ENCODE data around the gene TREML2. TPM values are rescaled to one million over a fixed set of nuclear protein-coding genes. Genes with fewer than 3 reads are reported as not detected.

Gene TREML2
- total and polyA plus RNA-seq, 12 donors: 0.01 to 0.38 (median 0.13) TPM; not detected in 7

DNA sequence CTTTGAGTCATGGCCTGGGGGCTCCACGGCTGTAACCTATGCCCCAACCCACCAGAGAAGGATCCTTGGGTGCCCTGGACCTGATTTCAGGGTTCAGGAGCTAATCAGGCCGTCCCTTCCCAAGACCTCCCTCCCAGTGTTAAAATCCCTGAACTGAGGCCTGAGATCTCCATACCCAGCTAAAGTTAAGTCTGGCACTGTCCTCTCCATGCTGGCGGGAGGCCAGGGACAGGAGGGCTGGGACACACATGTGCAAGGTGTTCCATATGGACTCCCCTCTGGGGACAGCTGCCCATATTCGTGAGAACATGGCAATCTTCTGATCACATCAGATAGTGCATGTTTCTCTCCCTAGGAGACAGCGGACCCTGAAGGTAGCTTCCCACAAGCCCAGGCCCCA is 15.7 kb upstream of the TREML2 start:
- ATAC-seq (no peak), DNase-seq (no peak)
- Histone ChIP-seq H3K27me3 (peaks cover 0 to 13% (median 8%) of the 10 kb centered on the region in 7 donors), H3K9me3 (peaks cover 0 to 35% (median 10%) of the 10 kb centered on the region in 11 donors), H3K36me3 (no peaks in the 10 kb centered on the region), H3K4me1 (no peaks in the 10 kb centered on the region), H3K4me3 (no peak overlapping the region), H3K27ac (no peak overlapping the region)
- WGBS, 2 donors: 66 to 67% methylated on average over 5 of the region's 5 CpGs
- TF ChIP-seq, protein P1, sequence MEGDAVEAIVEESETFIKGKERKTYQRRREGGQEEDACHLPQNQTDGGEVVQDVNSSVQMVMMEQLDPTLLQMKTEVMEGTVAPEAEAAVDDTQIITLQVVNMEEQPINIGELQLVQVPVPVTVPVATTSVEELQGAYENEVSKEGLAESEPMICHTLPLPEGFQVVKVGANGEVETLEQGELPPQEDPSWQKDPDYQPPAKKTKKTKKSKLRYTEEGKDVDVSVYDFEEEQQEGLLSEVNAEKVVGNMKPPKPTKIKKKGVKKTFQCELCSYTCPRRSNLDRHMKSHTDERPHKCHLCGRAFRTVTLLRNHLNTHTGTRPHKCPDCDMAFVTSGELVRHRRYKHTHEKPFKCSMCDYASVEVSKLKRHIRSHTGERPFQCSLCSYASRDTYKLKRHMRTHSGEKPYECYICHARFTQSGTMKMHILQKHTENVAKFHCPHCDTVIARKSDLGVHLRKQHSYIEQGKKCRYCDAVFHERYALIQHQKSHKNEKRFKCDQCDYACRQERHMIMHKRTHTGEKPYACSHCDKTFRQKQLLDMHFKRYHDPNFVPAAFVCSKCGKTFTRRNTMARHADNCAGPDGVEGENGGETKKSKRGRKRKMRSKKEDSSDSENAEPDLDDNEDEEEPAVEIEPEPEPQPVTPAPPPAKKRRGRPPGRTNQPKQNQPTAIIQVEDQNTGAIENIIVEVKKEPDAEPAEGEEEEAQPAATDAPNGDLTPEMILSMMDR (IDR thresholded peaks at IDR 0.05): no peak
- intact Hi-C loops (cut with DNase I): no loop called here

DNA sequence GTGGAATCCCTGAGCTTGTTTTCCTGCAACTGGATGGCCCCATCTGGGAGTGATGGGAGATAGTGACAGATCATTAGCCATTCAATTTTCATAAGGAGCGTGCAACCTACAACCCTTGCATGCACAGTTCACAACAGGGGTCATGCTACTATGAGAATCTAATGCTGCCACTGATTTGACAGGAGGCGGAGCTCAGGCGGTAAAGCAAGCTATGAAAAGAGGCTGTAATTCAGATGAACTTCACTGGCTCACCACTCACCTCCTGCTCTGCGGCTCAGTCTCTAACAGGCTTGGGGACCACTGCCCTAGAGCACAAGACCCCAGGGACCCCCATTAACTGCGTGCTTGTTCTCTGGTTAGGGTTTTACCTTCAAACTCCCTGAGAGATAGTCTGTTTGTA is 14.8 kb upstream of the TREML2 start:
- H3K27me3 ChIP-seq: peaks cover 0 to 14% (median 10%) of the 10 kb centered on the region in 7 donors
- WGBS, 2 donors: 81 to 85% methylated on average over 5 of the region's 5 CpGs
- H3K27ac ChIP-seq: no peak overlapping the region
- ATAC-seq (no peak), DNase-seq (no peak)
- H3K4me1 ChIP-seq: no peaks in the 10 kb centered on the region
- no peaks in the 10 kb centered on the region for H3K36me3 ChIP-seq
- H3K9me3 ChIP-seq: peaks cover 0 to 31% (median 10%) of the 10 kb centered on the region in 11 donors
- TF ChIP-seq, protein P1 (IDR thresholded peaks at IDR 0.05): no peak
- intact Hi-C loops (cut with DNase I): no loop called here
- H3K4me3 ChIP-seq: no peak overlapping the region

DNA sequence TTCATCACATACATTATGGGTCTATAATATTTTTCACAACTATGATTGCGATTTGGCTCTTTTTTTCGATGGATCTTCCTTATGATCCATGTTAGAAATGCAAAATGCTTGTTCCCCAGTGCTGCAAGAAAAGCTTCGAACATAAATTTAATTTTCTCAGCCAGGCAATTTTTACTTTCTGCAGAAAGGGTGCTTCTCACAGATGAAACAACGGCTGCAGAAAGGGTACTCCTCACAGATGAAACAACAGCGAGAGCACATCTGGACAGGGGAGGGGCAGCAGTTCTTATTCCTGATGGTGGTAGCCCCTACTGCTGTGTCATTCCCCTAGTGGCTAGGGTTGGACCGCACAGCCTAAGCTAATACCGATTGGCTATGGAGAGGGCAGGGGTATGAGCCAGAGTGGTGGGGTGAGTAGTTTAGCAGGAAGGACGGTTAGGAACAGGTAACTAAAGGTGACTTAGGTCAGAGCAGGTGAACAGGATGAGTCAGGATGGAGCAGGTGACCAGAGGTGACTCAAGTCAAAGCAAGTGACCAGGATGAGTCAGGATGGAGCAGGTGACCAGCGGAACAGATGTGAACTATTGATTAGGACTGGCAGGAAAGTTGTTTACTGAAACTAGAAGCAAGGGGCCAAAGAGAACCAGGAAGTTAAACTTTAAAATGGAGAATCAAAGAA is 13.8 kb upstream of the TREML2 start:
- H3K27me3 ChIP-seq: peaks cover 0 to 14% (median 10%) of the 10 kb centered on the region in 7 donors
- H3K9me3 ChIP-seq: peaks cover 0 to 20% (median 7%) of the 10 kb centered on the region in 11 donors
- intact Hi-C loops (cut with DNase I): no loop called here
- no peak for ATAC-seq
- H3K4me3 ChIP-seq: no peak overlapping the region
- no peaks in the 10 kb centered on the region for H3K4me1 ChIP-seq
- no peak overlapping the region for H3K27ac ChIP-seq
- no peak for DNase-seq
- 80 to 84% methylated on average over 9 of the region's 9 CpGs for WGBS, 2 donors
- H3K36me3 ChIP-seq: no peaks in the 10 kb centered on the region
- TF ChIP-seq, protein P1 (IDR thresholded peaks at IDR 0.05): no peak

DNA sequence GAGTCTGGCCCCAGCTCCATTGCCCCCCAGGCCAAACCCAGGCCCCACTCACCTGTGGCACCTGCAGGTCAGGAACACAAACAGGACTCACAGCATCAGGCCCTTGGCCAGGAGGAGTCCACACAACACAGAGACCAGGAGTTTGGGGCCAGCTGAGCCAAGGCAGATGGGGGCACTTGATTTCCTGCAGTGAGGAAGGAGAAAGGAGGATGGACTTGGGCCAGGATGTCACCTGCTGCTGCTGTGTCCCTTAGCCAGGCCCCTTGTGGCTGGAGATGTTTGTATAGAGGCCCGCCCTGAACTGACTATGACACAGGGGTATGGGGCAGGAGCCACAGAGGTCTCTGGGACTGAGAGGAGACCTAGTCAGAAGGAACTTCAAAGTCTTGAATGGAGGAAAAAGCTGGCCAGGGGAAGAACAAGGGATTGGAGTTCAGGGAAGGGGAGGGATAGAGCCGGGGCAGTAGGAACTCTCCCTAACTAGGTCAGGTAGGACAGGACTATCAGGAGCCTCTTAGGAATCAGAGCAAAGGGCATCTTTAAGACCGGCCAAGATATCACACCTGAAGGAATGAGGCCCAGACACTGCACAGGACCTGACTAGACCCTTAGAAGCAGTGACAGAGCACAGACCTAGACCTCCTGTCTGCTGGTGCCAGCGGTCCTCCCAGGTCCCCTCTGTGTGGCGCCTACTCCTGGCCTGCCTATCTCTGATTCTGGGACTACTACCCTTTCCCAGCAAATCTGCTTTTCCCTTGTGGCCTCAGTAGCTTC is 8.8 kb upstream of the TREML2 start:
- Histone ChIP-seq H3K9me3 (peaks cover 0 to 10% (median 4%) of the 10 kb centered on the region in 11 donors), H3K4me3 (no peak overlapping the region), H3K27me3 (peaks cover 0 to 23% (median 6%) of the 10 kb centered on the region in 7 donors), H3K36me3 (no peaks in the 10 kb centered on the region), H3K4me1 (no peaks in the 10 kb centered on the region), H3K27ac (no peak overlapping the region)
- ATAC-seq (no peak), DNase-seq (no peak)
- WGBS, 2 donors: 71 to 78% methylated on average over 5 of the region's 5 CpGs
- TF ChIP-seq, protein P1 (IDR thresholded peaks at IDR 0.05): no peak
- intact Hi-C loops (cut with DNase I): no loop called here
